Measurements from ENCODE around the gene SLC25A51. TPM values are rescaled to one million over a fixed set of nuclear protein-coding genes. Genes with fewer than 3 reads are reported as not detected.

Gene SLC25A51
- polyA plus RNA-seq, 2 of the 4 experiments (the other 2 are of a cell fraction), result 17.2 to 24.3 TPM

- Histone ChIP-seq H3K4me2 (no peak overlapping the region), H3K4me3 (no peak overlapping the region), H3K27ac (no peak overlapping the region), H3K9me3 (no peaks in the 10 kb centered on the region), H3K4me1 (peaks cover 13% of the 10 kb centered on the region; the same call in 2 of the 3 replicates)
- DNase-seq (ENCODE audit: low read depth in 1 of 2, low spot score in 1 of 2), result no peak
- no peak for ATAC-seq
- POLR2A ChIA-PET, result no interaction called here
- no peak for TF ChIP-seq RNF2 (IDR thresholded peaks at IDR 0.05; ENCODE audit: borderline replicate concordance, low read depth)
- TF ChIP-seq EHMT2 (IDR thresholded peaks at IDR 0.05; ENCODE audit: low read depth), result no peak
- no peak for TF ChIP-seq ZNF302 (CRISPR knock-in tag; IDR thresholded peaks at IDR 0.05)
- no peak for TF ChIP-seq CHD4 (IDR thresholded peaks at IDR 0.05; ENCODE audit: borderline replicate concordance)
- TF ChIP-seq FOSB (CRISPR knock-in tag; IDR thresholded peaks at IDR 0.05), result no peak
- TF ChIP-seq FOSL2 (IDR thresholded peaks at IDR 0.05), result no peak
- TF ChIP-seq FOSL2 (CRISPR knock-in tag; IDR thresholded peaks at IDR 0.05), result no peak
- no peak for TF ChIP-seq TFCP2L1 (CRISPR knock-in tag; IDR thresholded peaks at IDR 0.05)
- TF ChIP-seq ZFP36 (IDR thresholded peaks at IDR 0.05; ENCODE audit: borderline replicate concordance, partially characterized antibody), result no peak
- TF ChIP-seq RFX5 (IDR thresholded peaks at IDR 0.05), result no peak
- TF ChIP-seq RCOR1 (IDR thresholded peaks at IDR 0.05; ENCODE audit: low read depth, low read length), result no peak
- TF ChIP-seq REST (IDR thresholded peaks at IDR 0.05), result no peak
- TF ChIP-seq RAD21 (conservative IDR thresholded peaks at IDR 0.05 in 1 of 2, IDR thresholded peaks at IDR 0.05 in 1 of 2), result no peak
- TF ChIP-seq NFE2L2 (conservative IDR thresholded peaks at IDR 0.05; ENCODE audit: low read length), result no peak
- TF ChIP-seq SMC3 (IDR thresholded peaks at IDR 0.05), result no peak
- no peak for TF ChIP-seq HDAC2 (IDR thresholded peaks at IDR 0.05)
- TF ChIP-seq CHD2 (IDR thresholded peaks at IDR 0.05; ENCODE audit: low read length, partially characterized antibody), result no peak
- TF ChIP-seq MAX (IDR thresholded peaks at IDR 0.05), result no peak
- no peak for FAIRE-seq
- WGBS (ENCODE audit: missing lambda C conversion rate), result 87% methylated on average over 5 of the region's 6 CpGs
- CTCF ChIA-PET, result interaction anchor here (1.2 kb wide), 1 partner anchor 149 kb away, joined by 3 read pairs; the partner anchor contains the start of gene SHB
Measured at GRCh38 chr9:37919956-37920335, 16.0 kb upstream of the SLC25A51 start.

GRCh38 chr9:37919246-37919955 is 15.5 kb upstream of the SLC25A51 start:
- H3K4me1 ChIP-seq, result peaks cover 17% of the 10 kb centered on the region; the same call in 2 of the 3 replicates
- DNase-seq (ENCODE audit: low read depth in 1 of 2, low spot score in 1 of 2) (no peak), ATAC-seq (no peak), FAIRE-seq (no peak)
- POLR2A ChIA-PET, result interaction anchor here (0.6 kb wide), 1 partner anchor 339 kb away, joined by 5 read pairs; no protein-coding TSS in a partner anchor
- H3K4me3 ChIP-seq, result no peak overlapping the region
- H3K27ac ChIP-seq, result no peak overlapping the region
- H3K9me3 ChIP-seq, result no peaks in the 10 kb centered on the region
- 87% methylated on average over 11 of the region's 16 CpGs for WGBS (ENCODE audit: missing lambda C conversion rate)
- H3K4me2 ChIP-seq, result no peak overlapping the region
- CTCF ChIA-PET, result interaction anchor here (1.2 kb wide), 1 partner anchor 149 kb away, joined by 3 read pairs; the partner anchor contains the start of gene SHB
- no peak for TF ChIP-seq POLR2A (IDR thresholded peaks at IDR 0.05; ENCODE audit: low read length)
- no peak for TF ChIP-seq ZC3H11A (IDR thresholded peaks at IDR 0.05)
- no peak for TF ChIP-seq KDM5A (IDR thresholded peaks at IDR 0.05)
- TF ChIP-seq, protein P1, sequence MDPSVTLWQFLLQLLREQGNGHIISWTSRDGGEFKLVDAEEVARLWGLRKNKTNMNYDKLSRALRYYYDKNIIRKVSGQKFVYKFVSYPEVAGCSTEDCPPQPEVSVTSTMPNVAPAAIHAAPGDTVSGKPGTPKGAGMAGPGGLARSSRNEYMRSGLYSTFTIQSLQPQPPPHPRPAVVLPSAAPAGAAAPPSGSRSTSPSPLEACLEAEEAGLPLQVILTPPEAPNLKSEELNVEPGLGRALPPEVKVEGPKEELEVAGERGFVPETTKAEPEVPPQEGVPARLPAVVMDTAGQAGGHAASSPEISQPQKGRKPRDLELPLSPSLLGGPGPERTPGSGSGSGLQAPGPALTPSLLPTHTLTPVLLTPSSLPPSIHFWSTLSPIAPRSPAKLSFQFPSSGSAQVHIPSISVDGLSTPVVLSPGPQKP (IDR thresholded peaks at IDR 0.05; ENCODE audit: low read depth, low read length), result no peak
- no peak for TF ChIP-seq HDAC2 (IDR thresholded peaks at IDR 0.05)
- TF ChIP-seq ZFP36 (IDR thresholded peaks at IDR 0.05; ENCODE audit: borderline replicate concordance, partially characterized antibody), result no peak
- TF ChIP-seq GATA3 (IDR thresholded peaks at IDR 0.05; ENCODE audit: borderline replicate concordance), result no peak
- no peak for TF ChIP-seq NPAS2 (CRISPR knock-in tag; IDR thresholded peaks at IDR 0.05; ENCODE audit: borderline replicate concordance)
- no peak for TF ChIP-seq EP300 (IDR thresholded peaks at IDR 0.05)
- TF ChIP-seq ZNF302 (CRISPR knock-in tag; IDR thresholded peaks at IDR 0.05), result no peak
- TF ChIP-seq CBX2 (IDR thresholded peaks at IDR 0.05; ENCODE audit: borderline replicate concordance, low read depth), result no peak
- TF ChIP-seq, protein P2, sequence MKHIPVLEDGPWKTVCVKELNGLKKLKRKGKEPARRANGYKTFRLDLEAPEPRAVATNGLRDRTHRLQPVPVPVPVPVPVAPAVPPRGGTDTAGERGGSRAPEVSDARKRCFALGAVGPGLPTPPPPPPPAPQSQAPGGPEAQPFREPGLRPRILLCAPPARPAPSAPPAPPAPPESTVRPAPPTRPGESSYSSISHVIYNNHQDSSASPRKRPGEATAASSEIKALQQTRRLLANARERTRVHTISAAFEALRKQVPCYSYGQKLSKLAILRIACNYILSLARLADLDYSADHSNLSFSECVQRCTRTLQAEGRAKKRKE (CRISPR knock-in tag; IDR thresholded peaks at IDR 0.05; ENCODE audit: low read depth), result no peak
- TF ChIP-seq JUN (IDR thresholded peaks at IDR 0.05), result no peak
- no peak for TF ChIP-seq NFE2L2 (conservative IDR thresholded peaks at IDR 0.05; ENCODE audit: low read length)
- no peak for TF ChIP-seq RAD21 (conservative IDR thresholded peaks at IDR 0.05 in 1 of 2, IDR thresholded peaks at IDR 0.05 in 1 of 2)
- TF ChIP-seq BCL3 (IDR thresholded peaks at IDR 0.05), result no peak

All from A549 (cell line).